H1 (cell line): Measurements from ENCODE around the gene FNDC5. TPM values are rescaled to one million over a fixed set of nuclear protein-coding genes. Genes with fewer than 3 reads are reported as not detected.

Source experiments
- polyA plus RNA-seq, 7 experiments: library from polyadenylated mRNA; depleted of rRNA in 3 of 7; stranded (reverse) in 5 of 7; unstranded in 2 of 7; fragments of >200 nt in 5 of 7; fragments of 200-250 nt in 2 of 7; gene quantifications; 1 replicate in 5 of 7; 2 replicates in 1 of 7; 4 replicates in 1 of 7; pipeline versions ENCODE4 v1.2.1 to v1.2.3, GENCODE V29; 2011 to 2013; ENCODE audit warnings: missing spikeins in 2 of 7, mixed read lengths in 2 of 7
- total RNA-seq: library from RNA; stranded (reverse); fragmentation: NEBNext Ultra II Directional; extraction: Animal tissue kit (Norgen Biotek cat#: 25700); gene quantifications from 2 replicates; pipeline ENCODE4 v1.2.1, GENCODE V29; 2021
- TF ChIP-seq, protein P1 (sequence below): IDR thresholded peaks from 2 replicates; pipeline ENCODE4 v1.6.1; 2012; ENCODE audit warnings: low read length, inconsistent platforms

FNDC5 gene
- total and polyA plus RNA-seq, 2 of the 8 experiments (the other 6 are each of a cell fraction or from before 2014, with no cell fraction given), result 1.8 to 2.0 TPM

DNA sequence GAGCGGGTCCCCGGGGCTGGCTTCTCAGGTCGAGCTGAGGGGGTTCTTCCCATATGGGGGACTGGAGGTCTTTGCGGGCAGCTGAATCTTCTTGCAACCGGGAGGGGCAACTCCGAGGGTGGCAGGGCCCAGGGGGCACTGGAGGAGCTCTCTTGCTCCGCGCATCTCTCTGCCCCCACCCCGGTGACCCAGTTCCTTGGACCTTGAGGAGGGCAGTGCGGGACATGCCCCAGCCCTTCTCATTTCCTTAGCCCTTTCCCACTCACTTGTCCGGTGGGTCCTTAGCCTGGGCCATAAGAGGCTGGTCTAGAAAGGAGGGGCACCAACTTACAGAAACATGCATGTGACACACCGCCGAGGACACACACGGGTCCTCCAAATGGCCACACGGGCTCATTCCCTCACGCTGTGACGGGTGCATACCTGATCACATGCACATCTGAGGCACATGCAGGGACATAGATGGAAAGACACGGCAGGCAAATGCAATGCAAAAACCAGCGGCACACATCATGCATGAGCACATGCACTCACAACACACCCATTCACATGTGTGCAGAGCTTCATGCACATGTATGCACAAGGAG lies 16.2 kb upstream of the FNDC5 start (continued):
- TF ChIP-seq, protein P1, sequence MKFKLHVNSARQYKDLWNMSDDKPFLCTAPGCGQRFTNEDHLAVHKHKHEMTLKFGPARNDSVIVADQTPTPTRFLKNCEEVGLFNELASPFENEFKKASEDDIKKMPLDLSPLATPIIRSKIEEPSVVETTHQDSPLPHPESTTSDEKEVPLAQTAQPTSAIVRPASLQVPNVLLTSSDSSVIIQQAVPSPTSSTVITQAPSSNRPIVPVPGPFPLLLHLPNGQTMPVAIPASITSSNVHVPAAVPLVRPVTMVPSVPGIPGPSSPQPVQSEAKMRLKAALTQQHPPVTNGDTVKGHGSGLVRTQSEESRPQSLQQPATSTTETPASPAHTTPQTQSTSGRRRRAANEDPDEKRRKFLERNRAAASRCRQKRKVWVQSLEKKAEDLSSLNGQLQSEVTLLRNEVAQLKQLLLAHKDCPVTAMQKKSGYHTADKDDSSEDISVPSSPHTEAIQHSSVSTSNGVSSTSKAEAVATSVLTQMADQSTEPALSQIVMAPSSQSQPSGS, result no peak
- TF ChIP-seq, all 59 proteins: peak for 0
